Caco-2 (cell line): ENCODE data around the gene CD14. TPM values are rescaled to one million over a fixed set of nuclear protein-coding genes. Genes with fewer than 3 reads are reported as not detected.

Experiments
- BruUV-seq: library from RNA; stranded (reverse); fragments of 400-500 nt; replicated peaks from 2 replicates; lab custom pipeline; 2021; lab: Mats Ljungman, UMichigan
- CTCF ChIA-PET: fragments of 300-600 bp; sonication (Branson Sonifier 250); formaldehyde crosslinking; loops from one replicate; lab custom pipeline; 2022; ENCODE audit warnings: antibody characterized with exemption; lab: Charles Lee
- POLR2A ChIA-PET: fragments of 300-600 bp; sonication (Branson Sonifier 250); formaldehyde crosslinking; loops from one replicate; lab custom pipeline; 2022; ENCODE audit warnings: antibody characterized with exemption; lab: Charles Lee
- DNase-seq, 2 experiments: peaks; one replicate each; pipeline versions ENCODE4 v3.0.0 to v3.0.0-alpha.2; 2020 to 2022
- H3K27me3 ChIP-seq: replicated peaks from 2 replicates; pipeline ENCODE4 v1.6.0; 2011; ENCODE audit warnings: low read length; ENCODE audit not compliant: control insufficient read depth, insufficient read depth
- H3K36me3 ChIP-seq: 2 replicates; pipeline ENCODE4 v1.5.1; 2011; ENCODE audit warnings: low read length; ENCODE audit not compliant: control insufficient read depth, insufficient read depth
- H3K4me1 ChIP-seq: fragments of 250-450 bp; sonication (Bioruptor Pico); 2 replicates; pipeline ENCODE4 v1.5.1; 2020; ENCODE audit warnings: mild to moderate bottlenecking
- H3K4me3 ChIP-seq: 2 replicates; pipeline ENCODE4 v1.5.1; 2011; ENCODE audit warnings: low read depth, mild to moderate bottlenecking, control low read depth, low read length
- H3K9me3 ChIP-seq: fragments of 250-450 bp; sonication (Bioruptor Pico); 2 replicates; pipeline ENCODE4 v1.5.1; 2020; ENCODE audit warnings: mild to moderate bottlenecking, moderate library complexity
- H3K27ac Mint-ChIP-seq: one replicate; pipeline ENCODE4 v1.8.0; 2022; ENCODE audit warnings: mixed read lengths; ENCODE audit not compliant: unreplicated experiment
- H3K27me3 Mint-ChIP-seq: one replicate; pipeline ENCODE4 v1.8.0; 2022; ENCODE audit warnings: mixed read lengths; ENCODE audit not compliant: insufficient read depth, unreplicated experiment
- H3K36me3 Mint-ChIP-seq: one replicate; pipeline ENCODE4 v1.8.0; 2022; ENCODE audit warnings: mild to moderate bottlenecking, mixed read lengths; ENCODE audit not compliant: insufficient read depth, unreplicated experiment
- H3K4me1 Mint-ChIP-seq: one replicate; pipeline ENCODE4 v1.8.0; 2022; ENCODE audit warnings: low read depth, mixed read lengths; ENCODE audit not compliant: unreplicated experiment
- H3K4me3 Mint-ChIP-seq: one replicate; pipeline ENCODE4 v1.8.0; 2022; ENCODE audit warnings: mild to moderate bottlenecking, moderate library complexity, mixed read lengths; ENCODE audit not compliant: unreplicated experiment
- H3K9me3 Mint-ChIP-seq: one replicate; pipeline ENCODE4 v1.8.0; 2022; ENCODE audit warnings: mixed read lengths; ENCODE audit not compliant: unreplicated experiment
- intact Hi-C: fragments of 100-400 bp; cut with micrococcal nuclease; formaldehyde crosslinking; loops from one replicate; pipeline ENCODE4 v1.10.0; 2022; ENCODE audit not compliant: unreplicated experiment
- total RNA-seq: library from RNA; stranded (reverse); gene quantifications from 2 replicates; pipeline ENCODE4 v1.2.3, GENCODE V29; 2022
- TF ChIP-seq, protein P1 (sequence below), 2 experiments: fragments of 200-600 bp in 1 of 2; IDR thresholded peaks; 1 replicate in 1 of 2; 2 replicates in 1 of 2; pipeline versions ENCODE4 v1.5.1 to v1.8.0; 2011 to 2022; ENCODE audit warnings: antibody characterized with exemption in 1 of 2, control low read depth in 1 of 2, inconsistent platforms in 1 of 2, low read depth in 1 of 2, low read length in 1 of 2, mild to moderate bottlenecking in 1 of 2, moderate library complexity in 1 of 2; ENCODE audit not compliant: insufficient read depth in 1 of 2, severe bottlenecking in 1 of 2, unreplicated experiment in 1 of 2

The CD14 gene
- total RNA-seq, 1 experiment from 2014 or later: 13.3 TPM

DNA sequence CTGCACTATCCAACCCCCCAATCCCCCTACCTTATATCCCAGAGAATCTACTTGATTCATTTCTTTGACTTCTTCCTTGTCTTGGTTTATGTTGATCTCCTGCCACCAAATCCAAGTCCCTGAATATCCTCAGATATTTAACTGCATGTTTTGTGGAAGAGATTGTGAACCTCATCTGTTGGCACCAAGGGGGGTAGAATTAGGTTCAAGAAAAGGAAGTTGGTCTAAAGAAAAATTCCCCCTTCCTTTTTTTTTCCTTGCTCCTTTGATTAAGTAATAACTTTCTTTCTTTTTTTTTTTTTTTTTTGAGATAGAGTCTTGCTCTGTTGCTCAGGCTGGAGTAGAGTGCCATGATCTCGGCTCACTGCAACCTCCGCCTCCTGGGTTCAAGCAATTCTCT, 526 bp upstream of the CD14 start:
- Mint-ChIP-seq H3K9me3 (no peaks in the 10 kb centered on the region), H3K27ac (no peak overlapping the region), H3K4me1 (peaks cover 17% of the 10 kb centered on the region), H3K36me3 (peaks cover 25% of the 10 kb centered on the region), H3K27me3 (no peaks in the 10 kb centered on the region), H3K4me3 (peak overlapping the region; percentile 88)
- TSS peak; percentile 21 for BruUV-seq
- Histone ChIP-seq H3K4me3 (peak overlapping the region; percentile 49), H3K9me3 (peaks cover 10% of the 10 kb centered on the region), H3K4me1 (peaks cover 17% of the 10 kb centered on the region), H3K36me3 (no peaks in the 10 kb centered on the region), H3K27me3 (no peaks in the 10 kb centered on the region)
- CTCF ChIA-PET: interaction anchor here (1.6 kb wide), 1 partner anchor 86 kb away, joined by 5 read pairs; the partner anchor contains the start of gene EIF4EBP3
- DNase-seq: no peak
- TF ChIP-seq, protein P1, sequence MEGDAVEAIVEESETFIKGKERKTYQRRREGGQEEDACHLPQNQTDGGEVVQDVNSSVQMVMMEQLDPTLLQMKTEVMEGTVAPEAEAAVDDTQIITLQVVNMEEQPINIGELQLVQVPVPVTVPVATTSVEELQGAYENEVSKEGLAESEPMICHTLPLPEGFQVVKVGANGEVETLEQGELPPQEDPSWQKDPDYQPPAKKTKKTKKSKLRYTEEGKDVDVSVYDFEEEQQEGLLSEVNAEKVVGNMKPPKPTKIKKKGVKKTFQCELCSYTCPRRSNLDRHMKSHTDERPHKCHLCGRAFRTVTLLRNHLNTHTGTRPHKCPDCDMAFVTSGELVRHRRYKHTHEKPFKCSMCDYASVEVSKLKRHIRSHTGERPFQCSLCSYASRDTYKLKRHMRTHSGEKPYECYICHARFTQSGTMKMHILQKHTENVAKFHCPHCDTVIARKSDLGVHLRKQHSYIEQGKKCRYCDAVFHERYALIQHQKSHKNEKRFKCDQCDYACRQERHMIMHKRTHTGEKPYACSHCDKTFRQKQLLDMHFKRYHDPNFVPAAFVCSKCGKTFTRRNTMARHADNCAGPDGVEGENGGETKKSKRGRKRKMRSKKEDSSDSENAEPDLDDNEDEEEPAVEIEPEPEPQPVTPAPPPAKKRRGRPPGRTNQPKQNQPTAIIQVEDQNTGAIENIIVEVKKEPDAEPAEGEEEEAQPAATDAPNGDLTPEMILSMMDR (IDR thresholded peaks at IDR 0.05; ENCODE audit: insufficient read depth in 1 of 2, low read depth in 1 of 2, low read length in 1 of 2, severe bottlenecking in 1 of 2, unreplicated experiment in 1 of 2): no peak
- POLR2A ChIA-PET: interaction anchor here (0.5 to 1.0 kb wide), 2 partner anchors 76 to 986 kb away, joined by 3 to 5 read pairs; partner anchors contain the start of gene SRA1
- intact Hi-C loops: loop anchor here (1.0 kb wide), 1 partner anchor 86 kb away; the partner anchor contains the start of gene EIF4EBP3

DNA sequence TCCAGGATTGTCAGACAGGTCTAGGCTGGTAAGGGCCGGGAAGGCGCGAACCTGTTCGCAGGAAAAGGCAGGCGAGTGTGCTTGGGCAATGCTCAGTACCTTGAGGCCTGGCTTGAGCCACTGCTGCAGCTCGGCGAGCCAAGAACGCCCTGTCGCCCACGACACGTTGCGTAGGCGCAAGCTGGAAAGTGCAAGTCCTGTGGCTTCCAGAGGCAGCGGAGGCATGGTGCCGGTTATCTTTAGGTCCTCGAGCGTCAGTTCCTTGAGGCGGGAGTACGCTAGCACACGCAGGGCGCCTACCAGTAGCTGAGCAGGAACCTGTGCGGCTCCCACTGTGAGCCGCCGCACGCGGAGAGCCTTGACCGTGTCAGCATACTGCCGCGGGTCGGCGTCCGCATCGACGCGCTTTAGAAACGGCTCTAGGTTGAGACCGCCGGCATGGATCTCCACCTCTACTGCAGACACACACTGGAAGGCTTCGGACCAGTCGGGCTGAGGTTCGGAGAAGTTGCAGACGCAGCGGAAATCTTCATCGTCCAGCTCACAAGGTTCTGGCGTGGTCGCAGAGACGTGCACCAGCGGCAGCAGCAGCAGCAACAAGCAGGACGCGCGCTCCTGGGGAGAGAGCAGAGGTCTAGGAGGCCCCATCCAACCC, 482 bp downstream of the CD14 start:
- peaks cover 7% of the 10 kb centered on the region for H3K4me1 Mint-ChIP-seq
- DNase-seq: peak; percentile 58 to 59
- ChIA-PET POLR2A (interaction anchor here (0.6 to 1.1 kb wide), 3 partner anchors 15 to 163 kb away, joined by 4 to 21 read pairs (median 5); partner anchors contain the start of genes IK, NDUFA2 and SRA1), CTCF (interaction anchor here (0.6 to 1.6 kb wide), 2 partner anchors 85 to 1520 kb away, joined by 4 to 5 read pairs; partner anchors contain the start of gene EIF4EBP3)
- H3K9me3 Mint-ChIP-seq: no peaks in the 10 kb centered on the region
- TSS peak; percentile 1 for BruUV-seq
- H3K27me3 ChIP-seq: no peaks in the 10 kb centered on the region
- H3K4me3 Mint-ChIP-seq: peak overlapping the region; percentile 88
- no peaks in the 10 kb centered on the region for H3K27me3 Mint-ChIP-seq
- H3K4me3 ChIP-seq: peak overlapping the region; percentile 49
- H3K27ac Mint-ChIP-seq: peak overlapping the region; percentile 79
- peaks cover 12% of the 10 kb centered on the region for H3K4me1 ChIP-seq
- H3K36me3 Mint-ChIP-seq: peaks cover 16% of the 10 kb centered on the region
- intact Hi-C loops: loop anchor here (1.0 kb wide), 2 partner anchors 68 to 85 kb away; partner anchors contain the start of genes APBB3, EIF4EBP3 and SLC35A4
- TF ChIP-seq, protein P1 (IDR thresholded peaks at IDR 0.05; ENCODE audit: insufficient read depth in 1 of 2, low read depth in 1 of 2, low read length in 1 of 2, severe bottlenecking in 1 of 2, unreplicated experiment in 1 of 2): no peak
- no peaks in the 10 kb centered on the region for H3K36me3 ChIP-seq
- peaks cover 18% of the 10 kb centered on the region for H3K9me3 ChIP-seq

DNA sequence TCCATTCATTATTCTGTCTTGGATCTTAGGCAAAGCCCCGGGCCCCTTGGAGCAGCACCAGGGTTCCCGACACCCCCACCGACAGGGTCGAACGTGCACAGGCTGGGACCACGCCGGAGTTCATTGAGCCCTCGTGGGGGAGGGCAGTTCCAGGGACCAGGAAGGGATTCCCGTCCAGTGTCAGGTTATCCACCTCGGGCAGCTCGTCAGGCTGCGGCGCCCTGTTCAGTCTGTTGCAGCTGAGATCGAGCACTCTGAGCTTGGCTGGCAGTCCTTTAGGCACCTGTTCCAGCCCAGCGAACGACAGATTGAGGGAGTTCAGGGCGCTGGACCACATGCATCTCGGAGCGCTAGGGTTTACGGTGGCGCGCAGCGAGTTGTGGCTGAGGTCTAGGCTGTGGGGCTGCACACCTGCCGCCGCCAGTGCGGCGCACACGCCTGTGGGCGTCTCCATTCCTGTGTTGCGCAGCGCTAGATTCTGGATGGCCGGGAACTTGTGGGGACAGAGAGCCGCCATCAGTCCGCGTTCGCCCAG, 1.1 kb downstream of the CD14 start:
- DNase-seq: peak in 1 of 2 experiments; percentile 55
- peaks cover 16% of the 10 kb centered on the region for H3K36me3 Mint-ChIP-seq
- no peaks in the 10 kb centered on the region for H3K36me3 ChIP-seq
- H3K4me1 Mint-ChIP-seq: peaks cover 4% of the 10 kb centered on the region
- H3K27ac Mint-ChIP-seq: peak overlapping the region; percentile 79
- peaks cover 6% of the 10 kb centered on the region for H3K4me1 ChIP-seq
- POLR2A ChIA-PET: interaction anchor here (1.1 kb wide), 1 partner anchor 16 kb away, joined by 4 read pairs; the partner anchor contains the start of genes IK and NDUFA2
- no peaks in the 10 kb centered on the region for H3K27me3 ChIP-seq
- TF ChIP-seq, protein P1 (IDR thresholded peaks at IDR 0.05; ENCODE audit: insufficient read depth in 1 of 2, low read depth in 1 of 2, low read length in 1 of 2, severe bottlenecking in 1 of 2, unreplicated experiment in 1 of 2): no peak
- CTCF ChIA-PET: interaction anchor here (0.6 to 1.6 kb wide), 2 partner anchors 84 to 1521 kb away, joined by 4 to 5 read pairs; partner anchors contain the start of gene EIF4EBP3
- intact Hi-C loops: loop anchor here (1.0 kb wide), 1 partner anchor 68 kb away; the partner anchor contains the start of genes APBB3 and SLC35A4
- no TSS peak for BruUV-seq
- H3K9me3 ChIP-seq: peaks cover 19% of the 10 kb centered on the region
- no peaks in the 10 kb centered on the region for H3K27me3 Mint-ChIP-seq
- no peaks in the 10 kb centered on the region for H3K9me3 Mint-ChIP-seq
- H3K4me3 ChIP-seq: peak overlapping the region; percentile 49
- H3K4me3 Mint-ChIP-seq: peak overlapping the region; percentile 88
